Measurements from ENCODE around the gene ANKK1.

GRCh38 chr11:113372309-113372708, 15.3 kb upstream of the ANKK1 start:
- peak; percentile 44 for TF ChIP-seq CTCF (conservative IDR thresholded peaks at IDR 0.05; ENCODE audit: low read depth, low read length)
- no peak for TF ChIP-seq EZH2 (IDR thresholded peaks at IDR 0.05; ENCODE audit: low read length, unreplicated experiment)
- TF ChIP-seq EZH2phosphoT487 (IDR thresholded peaks at IDR 0.05; ENCODE audit: borderline replicate concordance, low read length) = no peak
